ENCODE results near the gene ERO1A.
"Not testable (repeated sequence)": the region's sequence is repeated elsewhere in the genome, so short reads cannot be mapped to it uniquely, and the experiment has no call there.

ERO1A gene

GRCh38 chr14:52730709-52731111 lies 35.4 kb upstream of the ERO1A start:
- DNase-seq (ENCODE audit: insufficient read length, low spot score): no peak

GRCh38 chr14:52729925-52730708 lies 34.8 kb upstream of the ERO1A start, which contains the start of gene STYX:
TSS of gene STYX (plus strand) at chr14:52730166. CDS start at chr14:52730475, 309 bp downstream.
- no peak for FAIRE-seq
- peak; percentile 31 for DNase-seq (ENCODE audit: insufficient read length, low spot score)
- TF ChIP-seq CTCF (IDR thresholded peaks at IDR 0.05; ENCODE audit: insufficient read depth, missing control alignments): no peak

More at GRCh38 chr14:52730709-52731111, 35.4 kb upstream of the ERO1A start:
- FAIRE-seq: no peak
- no peak for TF ChIP-seq CTCF (IDR thresholded peaks at IDR 0.05; ENCODE audit: insufficient read depth, missing control alignments)

GRCh38 chr14:52729585-52729924 lies 34.2 kb upstream of the ERO1A start:
- DNase-seq (ENCODE audit: insufficient read length, low spot score) (no peak), FAIRE-seq (no peak)
- no peak for TF ChIP-seq CTCF (IDR thresholded peaks at IDR 0.05; ENCODE audit: insufficient read depth, missing control alignments)

GRCh38 chr14:52729035-52729434 lies 33.7 kb upstream of the ERO1A start:
- not testable (repeated sequence) for FAIRE-seq; DNase-seq (ENCODE audit: insufficient read length, low spot score)

GRCh38 chr14:52727509-52727908 lies 32.2 kb upstream of the ERO1A start:
- FAIRE-seq; DNase-seq (ENCODE audit: insufficient read length, low spot score): not testable (repeated sequence)

- TF ChIP-seq CTCF (IDR thresholded peaks at IDR 0.05; ENCODE audit: insufficient read depth, missing control alignments): no peak
- no peak for FAIRE-seq
- no peak for DNase-seq (ENCODE audit: insufficient read length, low spot score)
Measured at GRCh38 chr14:52724360-52724644, 28.9 kb upstream of the ERO1A start.

- DNase-seq (ENCODE audit: insufficient read length, low spot score) (no peak), FAIRE-seq (no peak)
- no peak for TF ChIP-seq CTCF (IDR thresholded peaks at IDR 0.05; ENCODE audit: insufficient read depth, missing control alignments)
Measured at GRCh38 chr14:52723514-52724359, 28.4 kb upstream of the ERO1A start.

- no peak for TF ChIP-seq CTCF (IDR thresholded peaks at IDR 0.05; ENCODE audit: insufficient read depth, missing control alignments)
- FAIRE-seq (no peak), DNase-seq (ENCODE audit: insufficient read length, low spot score) (no peak)
Measured at GRCh38 chr14:52716155-52716554, 20.8 kb upstream of the ERO1A start.
